Testis (tissue), 3 donors: ENCODE data around the gene GRIA1. TPM values are rescaled to one million over a fixed set of nuclear protein-coding genes. Genes with fewer than 3 reads are reported as not detected.

Source experiments
- DNase-seq: peaks from one replicate; pipeline ENCODE4 v3.0.0-alpha.2; 2019
- H3K27ac ChIP-seq, 2 donors: fragments of 200-600 bp; sonication (generic); one replicate each; pipeline ENCODE4 v1.5.1; 2019
- H3K27me3 ChIP-seq: fragments of 200-600 bp; sonication (generic); one replicate; pipeline ENCODE4 v1.5.1; 2019
- H3K36me3 ChIP-seq: fragments of 200-600 bp; sonication (generic); one replicate; pipeline ENCODE4 v1.5.1; 2017; ENCODE audit warnings: low read depth; ENCODE audit errors: missing control alignments
- H3K4me1 ChIP-seq: fragments of 200-600 bp; sonication (generic); one replicate; pipeline ENCODE4 v1.5.1; 2019
- H3K4me3 ChIP-seq, 2 donors: fragments of 200-600 bp; sonication (generic); one replicate each; pipeline ENCODE4 v1.5.1; 2017 to 2019
- H3K9me3 ChIP-seq: fragments of 200-600 bp; sonication (generic); one replicate; pipeline ENCODE4 v1.5.1; 2017
- POLR2A ChIP-seq: fragments of 450-650 bp; IDR thresholded peaks from one replicate; pipeline ENCODE4 v1.6.1; 2017; ENCODE audit warnings: antibody characterized with exemption, mild to moderate bottlenecking, moderate library complexity
- WGBS, 2 donors: methylation state at CpG; one replicate each; pipeline ENCODE4 v1.1.5; 2018; 5-methylcytosine and 5-hydroxymethylcytosine counted together
- intact Hi-C: fragments of 100-400 bp; cut with DNase I; formaldehyde crosslinking; loops from one replicate; pipeline ENCODE4 v1.15.1; 2023; ENCODE audit warnings: low total_unique reads
- polyA plus RNA-seq: library from polyadenylated mRNA; stranded (reverse); fragments of 350-450 nt; fragmentation: Illumina TruSeq; extraction: RNeasy Lipid Tissue Mini Kit (QIAGEN cat#74804); gene quantifications from one replicate; pipeline ENCODE4 v1.2.3, GENCODE V29; 2014; ENCODE audit warnings: low read depth, low replicate concordance; ENCODE audit not compliant: insufficient read depth
- total RNA-seq, 2 donors: library from RNA; depleted of rRNA; stranded (reverse); fragments of >200 nt; gene quantifications; one replicate each; pipeline ENCODE4 v1.2.3, GENCODE V29; 2016
- TF ChIP-seq, protein P1 (sequence below), 3 experiments: fragments of 450-650 bp in 2 of 3; fragments of 200-600 bp in 1 of 3; sonication (generic) in 1 of 3; IDR thresholded peaks; one replicate each; pipeline ENCODE4 v1.5.1; 2016 to 2019; ENCODE audit warnings: antibody characterized with exemption in 3 of 3, mild to moderate bottlenecking in 2 of 3, moderate library complexity in 1 of 3

Gene GRIA1
- total and polyA plus RNA-seq, 3 donors from 2014 or later = 0.93 to 5.4 (median 3.5) TPM

DNA sequence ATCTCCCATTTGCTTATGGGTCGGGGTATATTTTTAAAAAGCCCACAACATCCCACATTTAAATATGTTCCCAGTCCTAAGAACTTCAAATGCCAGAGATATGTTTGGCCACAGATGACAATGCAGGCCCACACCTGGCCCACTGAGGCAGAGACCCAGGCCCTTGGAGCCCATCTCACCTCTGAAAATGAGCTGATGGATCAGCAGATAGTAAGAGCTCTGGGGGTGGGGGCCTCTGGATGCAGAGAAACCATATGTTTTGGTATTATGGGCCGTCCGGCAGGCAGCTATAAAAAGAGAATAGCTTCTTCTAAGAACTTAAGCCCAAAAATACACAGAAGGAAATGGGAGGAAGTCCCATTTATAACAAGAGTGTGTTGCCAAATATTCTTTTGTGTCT lies 256.0 kb downstream of the GRIA1 start:
- Histone ChIP-seq H3K4me1 (no peaks in the 10 kb centered on the region), H3K9me3 (no peaks in the 10 kb centered on the region), H3K36me3 (no peaks in the 10 kb centered on the region), H3K4me3 (no peak overlapping the region), H3K27me3 (no peaks in the 10 kb centered on the region), H3K27ac (no peak overlapping the region)
- no peak for DNase-seq
- no peak for TF ChIP-seq POLR2A
- TF ChIP-seq, protein P1, sequence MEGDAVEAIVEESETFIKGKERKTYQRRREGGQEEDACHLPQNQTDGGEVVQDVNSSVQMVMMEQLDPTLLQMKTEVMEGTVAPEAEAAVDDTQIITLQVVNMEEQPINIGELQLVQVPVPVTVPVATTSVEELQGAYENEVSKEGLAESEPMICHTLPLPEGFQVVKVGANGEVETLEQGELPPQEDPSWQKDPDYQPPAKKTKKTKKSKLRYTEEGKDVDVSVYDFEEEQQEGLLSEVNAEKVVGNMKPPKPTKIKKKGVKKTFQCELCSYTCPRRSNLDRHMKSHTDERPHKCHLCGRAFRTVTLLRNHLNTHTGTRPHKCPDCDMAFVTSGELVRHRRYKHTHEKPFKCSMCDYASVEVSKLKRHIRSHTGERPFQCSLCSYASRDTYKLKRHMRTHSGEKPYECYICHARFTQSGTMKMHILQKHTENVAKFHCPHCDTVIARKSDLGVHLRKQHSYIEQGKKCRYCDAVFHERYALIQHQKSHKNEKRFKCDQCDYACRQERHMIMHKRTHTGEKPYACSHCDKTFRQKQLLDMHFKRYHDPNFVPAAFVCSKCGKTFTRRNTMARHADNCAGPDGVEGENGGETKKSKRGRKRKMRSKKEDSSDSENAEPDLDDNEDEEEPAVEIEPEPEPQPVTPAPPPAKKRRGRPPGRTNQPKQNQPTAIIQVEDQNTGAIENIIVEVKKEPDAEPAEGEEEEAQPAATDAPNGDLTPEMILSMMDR (IDR thresholded peaks at IDR 0.05) = no peak
- WGBS, 2 donors = 58 to 64% methylated on average over 3 of the region's 3 CpGs
- intact Hi-C loops = no loop called here

DNA sequence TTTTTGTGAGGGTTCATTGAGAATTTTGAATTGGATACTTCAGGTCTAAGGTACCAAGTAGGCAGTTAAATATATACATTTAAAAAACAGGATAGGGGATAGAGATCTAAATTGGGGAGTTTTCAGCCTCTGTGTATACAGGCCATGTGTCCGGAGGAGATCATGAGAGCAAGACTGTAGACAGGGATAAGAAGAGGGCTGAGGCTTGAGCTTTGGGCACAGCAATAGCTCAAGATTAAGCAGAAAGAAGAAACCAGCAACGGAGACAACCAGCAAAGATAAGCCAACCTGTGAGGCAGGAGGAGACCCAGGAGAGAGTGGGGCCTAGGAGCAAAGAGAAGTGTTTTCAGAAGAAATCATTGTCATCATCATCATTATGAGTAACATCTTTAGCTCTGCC lies 258.4 kb downstream of the GRIA1 start:
- DNase-seq = no peak
- TF ChIP-seq, protein P1 (IDR thresholded peaks at IDR 0.05) = no peak
- Histone ChIP-seq H3K27ac (no peak overlapping the region), H3K4me3 (no peak overlapping the region), H3K9me3 (no peaks in the 10 kb centered on the region), H3K4me1 (no peaks in the 10 kb centered on the region), H3K27me3 (no peaks in the 10 kb centered on the region), H3K36me3 (no peaks in the 10 kb centered on the region)
- intact Hi-C loops = no loop called here
- WGBS, 2 donors = 82 to 91% methylated on average over 2 of the region's 2 CpGs

DNA sequence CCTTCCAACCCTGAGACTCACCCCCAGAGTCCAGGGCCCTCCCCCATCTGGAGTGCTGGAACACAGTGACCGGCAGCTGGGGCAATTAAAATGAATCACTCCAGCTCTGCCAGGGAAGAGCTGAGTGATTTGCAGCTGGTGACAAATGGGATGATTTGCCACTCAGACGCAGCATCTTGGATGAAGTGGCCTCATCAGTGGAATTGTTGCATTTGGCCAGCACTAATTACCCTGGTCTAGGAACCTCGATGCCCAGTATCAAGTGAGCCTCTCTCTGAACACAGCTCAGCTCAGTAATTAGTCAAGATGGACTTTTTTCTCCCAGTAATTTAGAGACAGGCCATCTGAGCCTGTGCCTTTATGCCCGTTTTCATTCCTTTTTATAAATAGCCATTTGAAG lies 259.5 kb downstream of the GRIA1 start:
- no peak overlapping the region for H3K27ac ChIP-seq
- intact Hi-C loops = no loop called here
- H3K9me3 ChIP-seq = no peaks in the 10 kb centered on the region
- TF ChIP-seq, protein P1 (IDR thresholded peaks at IDR 0.05) = no peak
- TF ChIP-seq POLR2A = no peak
- DNase-seq = no peak
- H3K27me3 ChIP-seq = no peaks in the 10 kb centered on the region
- WGBS, 2 donors = 35 to 49% methylated on average over 4 of the region's 4 CpGs
- no peak overlapping the region for H3K4me3 ChIP-seq
- H3K36me3 ChIP-seq = no peaks in the 10 kb centered on the region
- H3K4me1 ChIP-seq = no peaks in the 10 kb centered on the region

DNA sequence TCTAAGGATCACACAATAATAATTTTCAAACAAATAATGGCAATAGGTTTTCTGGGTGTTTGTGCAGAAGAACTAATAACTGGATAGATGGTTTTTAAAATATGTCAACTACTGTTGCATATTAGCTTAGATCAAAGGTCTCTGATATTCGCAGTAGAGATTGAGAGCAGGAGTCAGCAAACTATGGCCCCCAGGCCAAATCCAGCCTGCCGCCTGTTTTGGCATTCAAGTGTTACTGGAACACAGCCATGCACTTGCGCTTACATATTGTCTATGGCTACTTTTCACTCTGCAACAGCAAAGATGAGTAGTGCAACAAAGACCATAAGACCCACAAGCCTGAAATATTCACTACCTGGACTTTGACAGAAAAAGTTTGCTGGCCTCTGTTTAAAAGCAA lies 260.8 kb downstream of the GRIA1 start:
- no peak for DNase-seq
- no peak for TF ChIP-seq POLR2A
- H3K27ac ChIP-seq = no peak overlapping the region
- H3K9me3 ChIP-seq = no peaks in the 10 kb centered on the region
- no peaks in the 10 kb centered on the region for H3K27me3 ChIP-seq
- no peaks in the 10 kb centered on the region for H3K4me1 ChIP-seq
- 74 to 88% methylated on average over 3 of the region's 3 CpGs for WGBS, 2 donors
- no peaks in the 10 kb centered on the region for H3K36me3 ChIP-seq
- no peak overlapping the region for H3K4me3 ChIP-seq
- intact Hi-C loops = no loop called here

DNA sequence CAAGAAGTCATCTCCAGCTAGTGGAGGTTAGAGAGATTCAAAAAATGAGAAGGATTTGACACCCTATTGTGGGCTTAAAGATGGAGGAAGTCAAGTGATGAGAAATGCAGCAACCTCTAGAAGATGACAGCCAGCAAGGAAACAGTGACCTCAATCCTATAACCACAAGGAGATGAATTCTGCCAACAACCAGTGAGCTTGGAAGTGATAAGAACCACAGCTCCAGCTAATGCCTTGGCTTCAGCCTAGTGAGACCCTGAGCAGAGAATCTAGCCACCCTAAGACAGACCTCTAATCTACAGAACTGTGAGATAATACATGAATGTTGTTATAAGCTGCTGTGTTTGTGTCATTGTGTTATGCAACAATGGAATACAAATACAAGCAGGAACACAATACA lies 262.4 kb downstream of the GRIA1 start:
- no peaks in the 10 kb centered on the region for H3K27me3 ChIP-seq
- TF ChIP-seq POLR2A = no peak
- TF ChIP-seq, protein P1 (IDR thresholded peaks at IDR 0.05) = no peak
- H3K9me3 ChIP-seq = no peaks in the 10 kb centered on the region
- H3K4me1 ChIP-seq = no peaks in the 10 kb centered on the region
- no peaks in the 10 kb centered on the region for H3K36me3 ChIP-seq
- no peak overlapping the region for H3K4me3 ChIP-seq
- DNase-seq = no peak
- intact Hi-C loops = no loop called here
- H3K27ac ChIP-seq = no peak overlapping the region
